Hepatocyte (in vitro differentiated cells): ENCODE measurements around the gene HYAL1. TPM values are rescaled to one million over a fixed set of nuclear protein-coding genes. Genes with fewer than 3 reads are reported as not detected.

Source experiments
- DNase-seq: peaks from one replicate; pipeline ENCODE4 v3.0.0-alpha.2; 2016; ENCODE audit warnings: low spot score
- H2AFZ ChIP-seq: fragments of 200-600 bp; sonication (generic); 2 replicates; pipeline ENCODE4 v1.6.0; 2016; ENCODE audit warnings: antibody characterized with exemption, mild to moderate bottlenecking
- H3K27ac ChIP-seq: fragments of 200-600 bp; sonication (generic); 2 replicates; pipeline ENCODE4 v1.5.1; 2016; ENCODE audit warnings: mild to moderate bottlenecking
- H3K27me3 ChIP-seq: fragments of 200-600 bp; sonication (generic); 2 replicates; pipeline ENCODE4 v1.6.1; 2016
- H3K36me3 ChIP-seq: fragments of 200-600 bp; sonication (generic); replicated peaks from 2 replicates; pipeline ENCODE4 v1.5.1; 2016; ENCODE audit warnings: low read depth; ENCODE audit not compliant: insufficient read depth
- H3K4me1 ChIP-seq: fragments of 200-600 bp; sonication (generic); 2 replicates; pipeline ENCODE4 v1.5.1; 2016; ENCODE audit warnings: mild to moderate bottlenecking, moderate library complexity; ENCODE audit not compliant: insufficient read depth
- H3K4me2 ChIP-seq: fragments of 200-600 bp; sonication (generic); 2 replicates; pipeline ENCODE4 v1.6.0; 2016
- H3K4me3 ChIP-seq: fragments of 200-600 bp; sonication (generic); 2 replicates; pipeline ENCODE4 v1.5.1; 2016; ENCODE audit warnings: mild to moderate bottlenecking
- H3K79me2 ChIP-seq: fragments of 200-600 bp; sonication (generic); 2 replicates; pipeline ENCODE4 v1.6.0; 2017; ENCODE audit warnings: mild to moderate bottlenecking
- H3K9me2 ChIP-seq: fragments of 200-600 bp; sonication (generic); replicated peaks from 2 replicates; pipeline ENCODE4 v1.6.0; 2017; ENCODE audit warnings: mild to moderate bottlenecking; ENCODE audit not compliant: insufficient read depth
- H3K9me3 ChIP-seq: fragments of 200-600 bp; sonication (generic); 2 replicates; pipeline ENCODE4 v1.5.1; 2016; ENCODE audit warnings: low read depth, mild to moderate bottlenecking
- H4K20me1 ChIP-seq: fragments of 200-600 bp; sonication (generic); 2 replicates; pipeline ENCODE4 v1.6.0; 2016; ENCODE audit warnings: mild to moderate bottlenecking; ENCODE audit not compliant: insufficient read depth, poor library complexity, severe bottlenecking
- EZH2 ChIP-seq: fragments of 200-600 bp; sonication (generic); IDR thresholded peaks from 2 replicates; pipeline ENCODE4 v1.6.1; 2016; ENCODE audit warnings: antibody characterized with exemption, mild to moderate bottlenecking, borderline replicate concordance
- EZH2phosphoT487 ChIP-seq: fragments of 200-600 bp; sonication (generic); IDR thresholded peaks from one replicate; pipeline ENCODE4 v1.6.1; 2018; ENCODE audit warnings: antibody characterized with exemption, mild to moderate bottlenecking, low read depth, moderate library complexity; ENCODE audit not compliant: unreplicated experiment, severe bottlenecking
- WGBS: methylation state at CpG from one replicate; pipeline ENCODE4 v1.1.6; 2016; ENCODE audit warnings: low lambda C conversion rate; ENCODE audit errors: missing lambda C conversion rate; 5-methylcytosine and 5-hydroxymethylcytosine counted together
- polyA plus RNA-seq: library from polyadenylated mRNA; unstranded; fragments of >200 nt; fragmentation: Nextera tagmentation; extraction: Ambion mirVana; gene quantifications from 2 replicates; pipeline ENCODE4 v1.2.1, GENCODE V29; 2016
- total RNA-seq: library from RNA; depleted of rRNA; stranded (reverse); fragments of >200 nt; gene quantifications from 2 replicates; pipeline ENCODE4 v1.2.3, GENCODE V29; 2014
- TF ChIP-seq, protein P1 (sequence below): fragments of 200-600 bp; sonication (generic); IDR thresholded peaks from 2 replicates; pipeline ENCODE4 v1.5.1; 2016; ENCODE audit warnings: antibody characterized with exemption, mild to moderate bottlenecking; ENCODE audit not compliant: poor library complexity

The HYAL1 gene
- total and polyA plus RNA-seq, 2 experiments from 2014 or later = 11.8 to 22.3 TPM

DNA sequence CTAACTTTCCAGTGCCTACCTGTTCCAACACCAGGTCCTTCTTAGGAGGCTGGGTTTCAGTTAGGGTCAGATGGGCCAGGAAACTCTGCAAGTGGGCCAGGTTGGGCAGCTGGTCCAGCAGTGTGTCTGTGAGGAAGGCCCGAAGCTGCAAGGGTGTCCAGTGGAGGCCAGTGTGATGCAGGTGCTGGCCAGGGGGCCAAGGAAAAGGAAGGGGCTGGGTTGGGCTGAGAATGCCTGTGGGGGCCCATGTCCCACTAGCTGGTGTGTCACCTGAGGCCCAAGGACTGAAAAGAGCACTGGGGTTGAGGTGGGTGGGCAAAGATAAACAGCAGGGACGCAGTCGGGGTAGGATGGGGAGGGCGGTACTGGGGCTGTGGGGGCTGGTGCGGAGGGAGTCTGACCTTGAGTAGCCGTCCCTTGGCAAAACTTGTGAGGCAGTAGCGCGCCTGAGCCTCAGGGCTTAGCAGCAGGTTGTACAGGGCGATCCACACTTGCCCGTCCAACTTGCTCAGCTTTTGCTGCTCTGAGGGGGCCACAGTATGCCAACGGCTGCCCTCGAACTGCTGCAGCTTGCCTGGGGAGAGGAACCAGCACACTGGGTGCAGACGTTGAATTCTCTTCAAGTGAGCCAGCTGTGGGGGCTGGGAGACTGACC, 38.7 kb upstream of the HYAL1 start:
- H3K9me2 ChIP-seq = no peaks in the 10 kb centered on the region
- H3K4me2 ChIP-seq = no peak overlapping the region
- no peaks in the 10 kb centered on the region for H4K20me1 ChIP-seq
- no peaks in the 10 kb centered on the region for H3K36me3 ChIP-seq
- WGBS = 90% methylated on average over 10 of the region's 13 CpGs
- H3K4me1 ChIP-seq = peaks cover 26% of the 10 kb centered on the region
- no peak overlapping the region for H3K4me3 ChIP-seq
- no peak overlapping the region for H2AFZ ChIP-seq
- no peak overlapping the region for H3K27ac ChIP-seq
- H3K9me3 ChIP-seq = no peaks in the 10 kb centered on the region
- H3K27me3 ChIP-seq = peaks cover 25% of the 10 kb centered on the region
- TF ChIP-seq, protein P1, sequence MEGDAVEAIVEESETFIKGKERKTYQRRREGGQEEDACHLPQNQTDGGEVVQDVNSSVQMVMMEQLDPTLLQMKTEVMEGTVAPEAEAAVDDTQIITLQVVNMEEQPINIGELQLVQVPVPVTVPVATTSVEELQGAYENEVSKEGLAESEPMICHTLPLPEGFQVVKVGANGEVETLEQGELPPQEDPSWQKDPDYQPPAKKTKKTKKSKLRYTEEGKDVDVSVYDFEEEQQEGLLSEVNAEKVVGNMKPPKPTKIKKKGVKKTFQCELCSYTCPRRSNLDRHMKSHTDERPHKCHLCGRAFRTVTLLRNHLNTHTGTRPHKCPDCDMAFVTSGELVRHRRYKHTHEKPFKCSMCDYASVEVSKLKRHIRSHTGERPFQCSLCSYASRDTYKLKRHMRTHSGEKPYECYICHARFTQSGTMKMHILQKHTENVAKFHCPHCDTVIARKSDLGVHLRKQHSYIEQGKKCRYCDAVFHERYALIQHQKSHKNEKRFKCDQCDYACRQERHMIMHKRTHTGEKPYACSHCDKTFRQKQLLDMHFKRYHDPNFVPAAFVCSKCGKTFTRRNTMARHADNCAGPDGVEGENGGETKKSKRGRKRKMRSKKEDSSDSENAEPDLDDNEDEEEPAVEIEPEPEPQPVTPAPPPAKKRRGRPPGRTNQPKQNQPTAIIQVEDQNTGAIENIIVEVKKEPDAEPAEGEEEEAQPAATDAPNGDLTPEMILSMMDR = no peak
- TF ChIP-seq EZH2 (no peak), EZH2phosphoT487 (no peak)
- no peak for DNase-seq
- no peaks in the 10 kb centered on the region for H3K79me2 ChIP-seq

DNA sequence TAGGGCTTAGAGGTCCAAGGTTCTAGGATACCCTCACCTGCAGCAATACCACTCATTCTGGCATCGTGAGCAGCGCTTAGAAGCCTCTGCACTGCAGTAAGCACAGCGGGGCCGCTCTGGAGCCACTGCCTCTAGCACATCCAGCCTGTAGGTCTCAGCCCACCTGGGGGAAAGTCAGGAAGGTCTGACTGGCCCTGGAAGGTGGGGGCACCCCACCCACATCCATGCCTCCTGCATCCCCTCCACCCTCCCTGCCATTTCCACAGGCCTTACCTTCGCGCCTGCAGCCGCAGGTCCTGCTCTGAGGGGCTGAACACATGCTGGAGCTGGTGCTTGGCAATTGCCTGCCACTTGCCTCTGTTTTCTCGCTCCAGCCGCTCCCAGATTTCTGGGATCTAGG, 38.2 kb upstream of the HYAL1 start:
- WGBS = 90% methylated on average over 9 of the region's 9 CpGs
- H3K27ac ChIP-seq = no peak overlapping the region
- TF ChIP-seq, protein P1 = no peak
- TF ChIP-seq EZH2 = no peak
- TF ChIP-seq EZH2phosphoT487 = no peak
- no peak overlapping the region for H2AFZ ChIP-seq
- H3K27me3 ChIP-seq = peaks cover 25% of the 10 kb centered on the region
- no peaks in the 10 kb centered on the region for H3K9me2 ChIP-seq
- H3K4me1 ChIP-seq = peaks cover 26% of the 10 kb centered on the region
- no peak for DNase-seq
- no peak overlapping the region for H3K4me2 ChIP-seq
- peaks cover 1% of the 10 kb centered on the region for H3K79me2 ChIP-seq
- no peak overlapping the region for H3K4me3 ChIP-seq
- H4K20me1 ChIP-seq = no peaks in the 10 kb centered on the region
- no peaks in the 10 kb centered on the region for H3K9me3 ChIP-seq
- H3K36me3 ChIP-seq = no peaks in the 10 kb centered on the region

DNA sequence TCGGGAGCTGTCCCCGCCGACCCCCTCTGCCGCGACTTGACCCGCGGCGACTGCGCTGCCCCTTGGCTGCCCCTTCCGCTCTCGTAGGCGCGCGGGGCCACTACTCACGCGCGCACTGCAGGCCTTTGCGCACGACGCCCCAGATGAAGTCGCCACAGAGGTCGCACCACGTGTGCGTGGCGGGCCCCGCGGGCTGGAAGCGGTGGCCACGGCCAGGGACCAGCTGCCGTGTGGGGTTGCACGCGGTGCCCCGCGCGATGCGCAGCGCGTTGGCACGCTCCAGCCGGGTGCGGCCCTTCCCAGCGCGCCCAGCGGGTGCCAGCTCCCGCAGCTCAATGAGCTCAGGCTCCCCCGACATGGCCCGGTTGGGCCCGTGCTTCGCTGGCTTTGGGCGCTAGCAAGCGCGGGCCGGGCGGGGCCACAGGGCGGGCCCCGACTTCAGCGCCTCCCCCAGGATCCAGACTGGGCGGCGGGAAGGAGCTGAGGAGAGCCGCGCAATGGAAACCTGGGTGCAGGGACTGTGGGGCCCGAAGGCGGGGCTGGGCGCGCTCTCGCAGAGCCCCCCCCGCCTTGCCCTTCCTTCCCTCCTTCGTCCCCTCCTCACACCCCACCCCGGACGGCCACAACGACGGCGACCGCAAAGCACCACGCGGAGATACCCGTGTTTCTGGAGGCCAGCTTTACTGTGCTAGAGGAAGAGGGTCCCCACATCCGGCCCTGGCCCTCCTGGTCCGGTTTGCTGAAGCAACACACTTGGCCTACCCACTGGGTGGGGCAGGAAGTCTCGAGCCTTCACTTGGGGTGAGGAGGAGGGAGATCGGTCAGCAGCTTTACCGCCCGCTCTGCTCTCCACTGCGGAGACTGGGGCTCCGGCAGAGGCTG, 37.3 kb upstream of the HYAL1 start, which contains the start of gene RASSF1:
Gene RASSF1 (minus strand): TSS at position 389 of the 882 bp plus-strand sequence. CDS start 31 bp downstream, at position 358.
- Histone ChIP-seq H3K79me2 (peaks cover 10% of the 10 kb centered on the region), H3K9me2 (no peaks in the 10 kb centered on the region), H3K4me2 (peak within 1 kb of the TSS; percentile 77), H3K27ac (no peak within 1 kb of the TSS), H3K36me3 (no peaks in the 10 kb centered on the region), H3K9me3 (no peaks in the 10 kb centered on the region), H3K27me3 (peaks cover 25% of the 10 kb centered on the region), H2AFZ (peak within 1 kb of the TSS; percentile 40), H3K4me3 (no peak within 1 kb of the TSS), H3K4me1 (peaks cover 30% of the 10 kb centered on the region), H4K20me1 (no peaks in the 10 kb centered on the region)
- WGBS = 15% methylated on average over 65 of the region's 85 CpGs
- TF ChIP-seq, protein P1 = no peak
- peak; percentile 72 for TF ChIP-seq EZH2
- DNase-seq = peak; percentile 41
